Posterior cingulate gyrus (tissue), 11 donors: Measurements from ENCODE around the gene C11orf68.

Experiments
- DNase-seq, 10 donors: peaks; one replicate each; pipeline versions ENCODE4 v3.0.0 to v3.0.0-alpha.2; 2020 to 2021; ENCODE audit warnings: mixed read lengths in 3 of 10
- intact Hi-C: fragments of 100-400 bp; cut with DNase I; formaldehyde crosslinking; loops from one replicate; pipeline ENCODE4 v1.15.1; 2023

Gene C11orf68

DNA sequence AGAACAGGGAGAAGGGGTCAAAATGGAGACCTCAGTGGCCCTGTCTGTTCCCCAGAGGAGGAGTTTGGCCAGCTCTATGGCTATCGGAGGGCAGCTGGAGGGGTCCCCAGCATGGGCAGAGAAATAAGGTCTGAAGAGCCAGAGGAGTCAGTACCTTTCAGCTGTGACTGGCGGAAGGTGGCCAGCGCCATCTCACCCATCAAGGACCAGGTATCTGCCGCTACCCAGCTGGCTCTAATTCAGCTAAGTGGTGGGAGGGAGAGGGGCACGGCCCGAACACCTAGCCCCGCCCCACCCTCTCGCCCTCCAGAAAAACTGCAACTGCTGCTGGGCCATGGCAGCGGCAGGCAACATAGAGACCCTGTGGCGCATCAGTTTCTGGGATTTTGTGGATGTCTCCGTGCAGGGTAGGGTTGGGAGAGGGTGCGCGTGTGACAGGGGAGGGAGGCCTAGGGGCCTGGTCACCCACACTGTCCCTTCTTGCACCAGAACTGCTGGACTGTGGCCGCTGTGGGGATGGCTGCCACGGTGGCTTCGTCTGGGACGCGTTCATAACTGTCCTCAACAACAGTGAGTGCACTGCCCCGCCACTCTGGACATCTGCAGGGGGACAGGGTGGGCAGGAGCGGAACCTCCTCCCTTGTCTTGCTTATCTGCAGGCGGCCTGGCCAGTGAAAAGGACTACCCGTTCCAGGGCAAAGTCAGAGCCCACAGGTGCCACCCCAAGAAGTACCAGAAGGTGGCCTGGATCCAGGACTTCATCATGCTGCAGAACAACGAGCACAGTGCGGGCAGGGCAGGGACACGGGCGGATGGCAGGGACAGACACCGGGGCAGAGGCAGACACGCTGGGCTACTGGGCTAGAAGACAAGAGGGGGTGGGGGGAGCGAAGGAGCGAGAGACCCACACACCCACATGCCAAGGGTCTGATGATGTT, 36.5 kb downstream of the C11orf68 start:
- peak in 2 of 10 donors; percentile 58 to 62 for DNase-seq
- intact Hi-C loops = no loop called here

DNA sequence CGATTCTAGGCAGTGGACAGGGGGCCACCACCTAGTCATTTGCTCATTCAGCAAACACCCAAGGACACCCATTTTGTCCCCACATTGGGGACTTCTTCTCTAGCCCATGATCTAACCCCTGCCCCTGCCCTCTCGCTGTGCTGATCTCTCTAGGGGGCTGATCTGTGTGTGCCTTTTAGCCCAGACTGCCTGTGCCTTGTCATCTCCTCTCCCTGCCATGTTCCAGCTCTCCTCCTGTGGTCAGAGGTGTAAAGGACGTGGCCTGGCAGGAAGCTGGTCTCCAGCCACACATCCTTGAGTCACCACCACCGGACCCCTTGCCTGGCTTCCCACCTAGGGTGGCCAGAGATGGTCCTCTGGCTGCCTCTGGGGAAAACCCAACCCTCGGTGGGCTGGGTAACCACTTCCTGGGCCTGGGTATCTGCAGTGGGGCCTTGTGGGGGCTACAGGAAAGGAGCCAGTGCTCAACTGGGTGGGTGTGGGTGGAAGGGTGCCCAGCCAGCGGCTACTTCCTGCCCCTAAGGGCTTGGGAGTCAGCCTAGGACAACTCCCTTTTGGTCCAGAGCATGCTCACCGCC, 37.9 kb downstream of the C11orf68 start:
- DNase-seq = peak in 2 of 10 donors; percentile 37 to 54
- intact Hi-C loops = no loop called here

DNA sequence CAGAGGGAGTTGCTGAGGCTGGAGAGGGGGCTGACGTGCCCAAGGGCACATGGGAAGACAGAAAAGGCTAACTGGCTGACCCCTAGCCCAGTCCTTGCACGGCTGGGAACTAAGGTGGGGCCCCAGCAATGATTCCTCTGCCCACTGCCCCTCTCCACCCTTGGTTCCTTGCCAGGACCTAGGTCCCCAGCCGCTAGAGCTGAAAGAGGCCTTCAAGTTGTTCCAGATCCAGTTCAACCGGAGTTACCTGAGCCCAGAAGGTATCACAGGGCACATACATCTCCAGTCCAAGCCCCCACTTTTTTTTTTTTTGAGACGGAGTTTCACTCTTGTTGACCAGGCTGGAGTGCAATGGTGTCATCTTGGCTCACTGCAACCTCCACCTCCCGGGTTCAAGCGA, 38.8 kb downstream of the C11orf68 start:
- intact Hi-C loops = no loop called here
- peak in 2 of 10 donors; percentile 24 to 33 for DNase-seq

DNA sequence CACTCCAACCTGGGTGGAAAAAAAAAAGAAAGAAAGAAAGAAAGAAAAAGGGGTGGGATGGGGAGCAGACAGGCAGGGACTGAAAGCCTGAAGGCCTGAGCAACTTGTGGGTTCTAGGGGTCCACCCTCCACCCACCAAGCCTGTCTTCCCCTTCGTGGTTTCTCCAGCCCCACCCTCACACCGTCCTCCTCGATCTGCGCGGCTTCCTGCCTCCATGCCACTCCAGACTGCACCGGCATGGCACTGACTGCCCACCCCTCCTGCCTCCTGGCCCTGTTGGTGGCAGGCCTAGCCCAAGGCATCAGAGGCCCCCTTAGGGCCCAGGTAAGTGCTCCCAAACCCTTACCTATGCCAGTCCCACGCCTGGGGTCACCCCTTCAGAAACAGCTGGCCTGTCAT, 39.2 kb downstream of the C11orf68 start, which contains the start of gene CTSW:
TSS of gene CTSW (plus strand) at position 221 of the 400 bp plus-strand sequence. CDS start at position 239, 18 bp downstream.
- intact Hi-C loops = no loop called here

DNA sequence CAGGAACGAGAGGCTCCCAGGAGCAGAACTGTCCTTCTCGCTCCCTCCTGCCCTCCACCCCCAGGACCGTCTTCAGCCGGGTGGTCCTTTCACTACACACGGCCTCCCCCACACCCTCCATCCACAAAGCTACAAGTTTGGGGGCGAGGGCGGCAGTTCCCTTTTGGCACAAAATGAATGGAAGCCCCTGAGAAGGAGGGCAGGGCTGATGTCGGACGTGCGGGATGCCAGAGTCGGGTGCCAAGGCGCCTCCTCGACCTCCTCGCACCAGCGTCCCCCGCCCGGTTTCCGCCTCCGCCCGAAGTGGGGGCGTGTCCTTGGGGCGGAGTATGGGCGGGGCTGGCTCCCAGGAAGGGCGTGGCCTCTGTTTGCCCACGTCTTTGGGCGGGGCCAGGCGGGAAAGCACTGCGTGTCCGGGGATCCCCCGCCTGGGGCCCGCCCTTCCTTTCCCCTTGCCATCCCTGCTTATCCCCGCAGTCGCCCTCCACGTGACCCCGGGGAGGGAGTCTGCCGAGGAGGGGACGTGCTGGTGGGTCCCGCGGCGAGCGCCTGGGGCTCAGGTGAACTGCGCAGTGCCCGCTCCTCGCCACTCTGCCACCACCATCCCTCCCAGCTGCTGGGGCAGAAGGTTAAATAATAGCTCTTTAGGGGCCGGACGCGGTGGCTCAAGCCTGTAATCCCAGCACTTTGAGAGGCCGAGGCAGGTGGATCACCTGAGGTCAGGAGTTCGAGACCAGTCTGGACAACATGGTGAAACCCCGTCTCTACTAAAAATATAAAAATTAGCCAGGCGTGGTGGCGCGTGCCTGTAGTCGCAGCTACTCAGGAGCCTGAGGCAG, 45.3 kb downstream of the C11orf68 start:
- DNase-seq = peak; percentile 83 to 99 (median 92)
- intact Hi-C loops = no loop called here

More for the DNA sequence above, 39.2 kb downstream of the C11orf68 start, which contains the start of gene CTSW:
- peak in 2 of 10 donors; percentile 54 to 75 for DNase-seq

DNA sequence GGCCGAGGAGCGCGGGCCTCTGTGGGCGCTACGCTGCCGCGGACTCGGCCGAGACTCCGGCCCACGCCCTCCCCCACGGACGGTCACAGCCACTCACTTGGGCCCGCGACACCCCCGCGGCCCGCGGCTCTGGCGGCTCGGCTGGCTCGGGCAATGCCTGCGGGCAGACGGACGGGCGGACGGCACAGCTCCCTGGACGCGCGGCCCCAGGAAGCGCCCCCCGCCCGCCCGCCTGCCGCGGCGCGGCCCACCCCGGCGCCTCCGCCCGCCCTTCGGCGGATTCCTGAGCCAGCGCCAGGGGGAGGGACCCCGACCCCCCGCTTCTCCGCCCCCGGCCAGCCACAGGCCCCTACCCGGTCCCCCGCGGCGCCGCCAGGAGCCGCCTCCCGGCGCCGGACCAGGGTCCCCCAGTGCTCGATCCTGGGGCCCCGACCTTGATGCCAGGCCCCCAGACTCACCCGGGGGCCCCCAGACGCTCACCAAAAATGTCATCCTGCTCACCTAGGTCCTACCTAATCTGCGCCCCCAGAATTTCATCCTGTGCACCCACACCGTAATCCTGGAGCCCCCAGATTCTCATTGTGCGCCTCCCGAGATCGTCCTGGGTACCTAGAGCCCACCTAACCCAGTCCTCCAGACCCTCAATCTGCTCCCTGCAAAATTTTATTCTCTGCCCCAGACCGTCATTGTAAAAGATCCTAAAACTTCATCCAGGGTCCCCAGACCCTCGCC, 46.1 kb downstream of the C11orf68 start, which contains the start of gene EFEMP2:
TSS of gene EFEMP2 (minus strand) at position 215 of the 732 bp plus-strand sequence. CDS start 446 bp downstream, outside the sequence.
- intact Hi-C loops = no loop called here
- peak in 3 of 10 donors; percentile 75 to 89 (median 76) for DNase-seq

DNA sequence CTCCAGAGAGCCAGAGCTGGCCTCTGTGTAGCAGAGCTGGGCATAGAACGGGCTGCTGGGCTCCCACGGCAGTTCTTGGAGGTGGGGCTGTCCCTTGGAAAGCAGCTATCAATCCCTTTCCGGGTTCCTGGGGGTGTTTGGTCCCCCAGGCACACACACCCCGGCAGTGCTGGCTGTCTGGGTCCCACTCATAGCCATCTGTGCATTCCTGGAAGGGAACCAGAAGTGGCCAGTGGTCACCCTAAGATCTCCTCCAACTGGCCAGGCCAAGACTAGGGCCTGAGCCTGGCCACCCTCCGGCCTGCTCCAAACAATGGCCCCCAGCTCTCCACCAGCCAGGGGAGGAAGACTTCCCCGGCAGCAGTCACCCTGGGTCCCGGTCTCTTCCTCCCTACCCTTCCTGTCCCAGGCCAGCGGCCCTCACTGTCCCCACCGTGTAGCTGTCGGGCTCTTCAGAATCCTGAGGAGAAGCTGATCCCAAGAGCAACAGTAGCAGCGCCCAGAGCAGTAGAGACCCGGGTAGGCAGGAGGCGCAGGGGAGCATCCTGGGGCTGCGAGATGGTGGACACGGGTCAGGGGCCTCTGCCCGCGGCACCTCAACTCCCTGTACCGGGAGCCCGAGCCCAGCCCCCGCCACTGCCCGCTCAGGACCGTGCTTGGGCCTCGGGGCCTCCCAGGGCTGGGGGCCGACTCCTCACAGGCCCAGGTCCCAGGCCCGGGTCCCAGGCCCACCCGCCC, 46.9 kb downstream of the C11orf68 start:
- DNase-seq = peak in 2 of 10 donors; percentile 75 to 80
- intact Hi-C loops = no loop called here

DNA sequence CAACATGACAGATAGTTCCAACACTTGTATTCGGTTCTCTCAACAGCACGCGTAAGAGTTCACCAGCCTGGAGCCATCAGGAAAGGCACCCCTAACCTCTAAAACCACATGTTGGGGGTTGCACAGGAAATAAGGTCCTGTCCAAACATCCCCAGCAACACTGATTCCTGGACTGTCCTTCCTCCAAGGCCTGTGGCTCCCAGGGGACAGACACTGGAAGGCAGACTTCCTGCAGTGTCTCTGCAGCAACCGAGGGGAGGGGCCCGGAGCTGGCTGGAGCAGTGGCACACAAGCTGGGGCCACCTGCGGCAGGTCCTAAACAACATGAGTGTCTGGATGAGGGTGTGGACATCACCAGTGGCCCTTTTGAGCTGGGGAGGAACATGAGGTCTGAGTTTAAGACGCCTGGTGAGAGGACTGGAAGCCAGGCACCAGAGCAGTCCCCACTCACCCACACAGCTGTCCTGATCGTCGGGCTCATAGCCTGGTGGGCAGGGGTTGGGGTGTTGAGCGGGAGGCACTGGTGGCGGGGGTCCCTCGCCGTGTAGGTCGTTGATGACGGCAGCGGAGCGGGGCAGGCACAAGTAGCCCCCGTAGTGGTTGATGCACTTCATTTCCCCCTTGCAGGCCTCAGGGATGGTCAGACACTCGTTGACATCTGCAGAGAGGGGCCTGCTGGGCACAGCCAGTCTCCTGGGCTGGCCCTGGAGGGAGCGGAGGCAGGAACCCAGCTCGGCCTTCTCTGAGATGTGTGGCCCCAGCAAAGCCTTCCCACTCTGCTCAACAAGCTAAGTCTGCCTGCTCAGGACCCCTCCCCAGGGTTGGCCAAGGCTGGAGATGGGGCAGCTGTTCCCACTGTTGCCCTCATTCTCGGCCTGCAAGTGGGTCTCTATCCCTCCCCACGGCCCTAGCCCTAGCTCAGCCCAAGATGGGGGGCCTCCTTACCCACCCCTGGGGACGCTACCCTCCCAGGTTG, 47.9 kb downstream of the C11orf68 start:
- intact Hi-C loops = no loop called here
- DNase-seq = peak in 2 of 10 donors; percentile 46 to 51

DNA sequence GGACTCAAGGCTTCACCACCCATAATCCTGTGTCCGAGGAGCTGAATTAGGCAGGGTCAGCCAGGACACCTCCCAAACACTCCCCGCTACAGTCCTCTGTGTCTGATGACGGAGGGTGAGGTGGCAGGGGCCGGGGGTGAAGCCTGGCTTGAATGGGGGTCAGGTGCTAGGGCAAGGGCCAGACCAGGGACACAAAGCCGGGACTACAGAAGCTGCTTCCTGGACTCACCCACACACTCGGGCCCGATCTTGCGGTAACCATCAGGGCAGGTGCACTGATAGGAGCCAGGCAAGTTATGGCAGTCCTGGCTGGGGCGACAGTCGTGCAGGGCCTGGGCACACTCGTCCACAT, 48.6 kb downstream of the C11orf68 start:
- DNase-seq = peak in 2 of 10 donors; percentile 55 to 64
- intact Hi-C loops = no loop called here

DNA sequence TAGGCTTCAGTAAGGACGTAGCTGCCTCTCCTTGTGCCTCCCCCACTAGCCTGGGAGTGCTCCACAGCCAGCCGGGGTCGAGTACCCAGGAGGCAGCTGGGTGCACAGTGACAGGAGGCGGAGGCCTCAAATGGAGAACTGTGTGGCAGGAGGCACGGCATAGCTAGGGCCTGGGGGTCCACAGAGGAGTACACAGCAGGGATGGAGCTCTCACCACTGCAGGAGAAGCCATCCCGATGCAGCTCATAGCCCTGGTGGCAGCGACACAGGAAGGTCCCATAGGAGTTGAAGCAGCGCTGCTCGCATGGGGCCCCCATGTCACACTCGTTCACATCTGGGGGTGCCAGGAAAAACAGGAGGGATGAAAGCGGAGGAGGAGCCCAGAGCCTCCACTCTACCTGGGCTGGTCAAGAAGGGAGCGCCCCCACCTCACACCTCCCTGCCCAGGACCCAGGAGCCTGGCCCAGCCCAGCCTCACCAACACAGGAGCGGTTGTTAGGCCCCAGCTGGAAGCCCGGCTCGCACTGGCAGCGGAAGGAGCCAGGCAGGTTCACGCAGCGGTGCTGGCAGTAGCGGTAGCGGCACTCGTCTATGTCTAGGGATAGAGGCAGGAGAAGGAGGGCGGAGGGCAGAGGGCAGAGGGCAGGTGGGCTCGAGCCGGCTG, 49.1 kb downstream of the C11orf68 start:
- peak in 2 of 10 donors; percentile 47 to 75 for DNase-seq
- intact Hi-C loops = no loop called here

DNA sequence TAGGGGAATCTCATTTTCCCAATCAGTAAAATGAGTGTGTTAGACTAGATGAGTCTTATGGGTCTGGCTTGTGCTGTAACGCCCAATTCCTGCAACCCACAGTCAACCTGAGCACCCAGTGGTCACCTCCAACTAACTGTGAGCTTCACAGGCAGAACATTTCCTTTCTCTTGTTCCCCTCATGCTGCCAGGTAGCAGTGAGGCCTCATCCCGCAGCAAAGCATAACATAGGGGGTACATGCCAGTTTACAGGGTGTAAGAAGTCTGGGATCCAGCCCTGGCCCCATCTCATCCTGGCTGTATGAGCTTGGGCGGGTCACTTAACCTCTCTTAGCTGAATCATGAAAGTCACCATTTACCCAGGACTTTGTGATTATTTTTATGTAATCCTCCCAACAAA, 50.0 kb downstream of the C11orf68 start:
- DNase-seq = peak in 1 of 10 donors; percentile 6

DNA sequence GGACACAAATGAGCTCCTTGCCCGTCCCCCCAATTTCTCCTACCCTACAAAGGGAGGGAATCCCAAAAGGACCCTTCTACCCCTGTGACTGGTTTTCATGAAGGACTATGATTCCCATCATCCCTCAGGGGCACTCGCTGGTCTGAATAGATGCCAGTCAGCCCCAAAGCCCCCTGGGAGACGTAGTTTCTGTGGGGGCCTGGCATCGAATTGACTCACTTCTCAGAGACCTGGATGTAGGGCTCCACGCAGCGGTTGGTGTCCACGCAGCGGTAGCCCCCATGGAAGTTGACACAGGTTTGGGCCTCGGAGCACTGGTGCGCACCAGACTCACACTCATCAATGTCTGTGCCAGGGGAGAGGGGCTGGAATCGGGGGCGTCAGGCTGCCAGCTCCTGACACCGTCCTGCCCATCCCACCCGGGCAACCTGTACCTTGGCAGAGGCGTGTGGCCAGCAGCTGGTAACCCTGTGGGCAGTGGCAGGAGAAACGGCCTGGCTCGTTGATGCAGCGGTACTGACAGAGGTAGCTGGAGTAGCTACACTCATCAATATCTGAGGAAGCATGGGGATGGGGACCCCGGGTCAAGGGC, 50.7 kb downstream of the C11orf68 start:
- intact Hi-C loops = no loop called here
- peak in 8 of 10 donors; percentile 42 to 93 (median 62) for DNase-seq

More for the DNA sequence above, 50.0 kb downstream of the C11orf68 start:
- intact Hi-C loops = no loop called here

DNA sequence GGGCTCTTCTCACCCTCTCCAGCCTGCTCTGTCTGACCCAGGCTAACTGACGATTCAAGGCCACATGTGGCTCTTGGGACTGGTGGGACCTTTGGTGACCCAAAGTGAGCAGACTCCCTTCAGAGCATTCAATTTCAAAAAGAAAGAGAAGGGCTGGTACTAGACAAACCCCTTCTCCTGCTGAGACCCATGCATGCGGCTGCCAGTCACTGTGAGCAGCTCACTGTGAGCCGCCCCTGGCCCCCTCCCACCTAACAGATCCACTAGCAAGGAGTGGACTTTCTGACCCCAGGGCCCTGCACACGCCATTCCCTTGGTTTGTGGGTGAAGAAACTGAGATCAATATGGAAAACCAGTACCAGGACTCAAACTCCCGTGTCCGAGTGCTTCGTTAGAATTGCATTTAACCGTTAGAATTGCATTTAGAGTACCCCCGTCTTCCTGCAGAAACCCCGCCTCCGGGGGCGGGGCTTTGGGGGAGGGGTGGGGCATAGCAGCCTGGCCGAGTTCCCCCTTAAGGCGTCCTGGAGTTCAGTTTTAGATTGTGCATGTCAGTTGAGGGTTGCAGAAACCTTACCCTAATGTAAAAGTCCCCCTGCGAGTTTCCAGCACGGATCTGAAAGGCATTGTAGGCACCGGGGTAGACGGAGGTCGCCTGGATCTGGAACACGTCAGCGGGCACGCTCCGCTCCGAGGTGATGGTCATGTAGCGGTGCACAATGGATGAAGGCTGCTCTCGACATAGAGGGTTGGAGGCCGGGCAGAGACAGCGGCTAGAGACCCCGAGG, 51.4 kb downstream of the C11orf68 start:
- peak in 2 of 10 donors; percentile 75 to 83 for DNase-seq
- intact Hi-C loops = no loop called here
